Tibial nerve (tissue), 3 donors: ENCODE results near the gene UNC50.

Experiments
- CTCF ChIP-seq, 5 experiments: fragments of 200-600 bp in 3 of 5; fragments of 450-650 bp in 2 of 5; sonication (generic) in 3 of 5; IDR thresholded peaks; one replicate each; pipeline ENCODE4 v1.5.1; 2016 to 2019; ENCODE audit warnings: antibody characterized with exemption in 5 of 5, mild to moderate bottlenecking in 3 of 5, moderate library complexity in 2 of 5
- POLR2A ChIP-seq, 2 donors: fragments of 450-650 bp; IDR thresholded peaks; one replicate each; pipeline ENCODE4 v1.6.1; 2017; ENCODE audit warnings: antibody characterized with exemption in 2 of 2, mild to moderate bottlenecking in 2 of 2, moderate library complexity in 2 of 2

- no peak for TF ChIP-seq CTCF (IDR thresholded peaks at IDR 0.05)
- no peak for TF ChIP-seq POLR2A (IDR thresholded peaks at IDR 0.05)
These were observed 15.3 kb downstream of the UNC50 start for GRCh38 chr2:98623657-98624056.
